H1 (cell line): ENCODE measurements around the gene XPNPEP1. TPM values are rescaled to one million over a fixed set of nuclear protein-coding genes. Genes with fewer than 3 reads are reported as not detected.

Source experiments
- CTCF ChIA-PET: fragments of 300-600 bp; sonication (Branson Sonifier 250); formaldehyde crosslinking; loops from one replicate; lab custom pipeline; 2021; ENCODE audit not compliant: partially characterized antibody; lab: Charles Lee
- POLR2A ChIA-PET: fragments of 300-600 bp; sonication (Branson Sonifier 250); formaldehyde crosslinking; loops from one replicate; lab custom pipeline; 2021; ENCODE audit warnings: inconsistent platforms; ENCODE audit not compliant: partially characterized antibody; lab: Charles Lee
- DNase-seq, 2 experiments: peaks; one replicate each; pipeline versions ENCODE4 v3.0.0 to v3.0.0-alpha.2; 2010 to 2022; ENCODE audit warnings: low spot score in 2 of 2, low read depth in 1 of 2, mixed read lengths in 1 of 2
- FAIRE-seq: peaks from 2 replicates; lab custom pipeline; 2011; peaks lifted over from hg19 to GRCh38; lab: Jason Lieb, UNC
- H2AFZ ChIP-seq: 2 replicates; pipeline ENCODE4 v1.8.1; 2012; ENCODE audit warnings: low read length, inconsistent platforms
- H2AK5ac ChIP-seq: 2 replicates; pipeline ENCODE4 v1.6.1; 2013; ENCODE audit warnings: low read depth, low read length
- H2BK120ac ChIP-seq: replicated peaks from 2 replicates; pipeline ENCODE3; 2013; ENCODE audit warnings: low read depth, low read length, inconsistent platforms
- H2BK12ac ChIP-seq: 2 replicates; pipeline ENCODE4 v1.6.1; 2013; ENCODE audit warnings: low read depth, low read length
- H2BK15ac ChIP-seq: 2 replicates; pipeline ENCODE4 v1.6.1; 2013; ENCODE audit warnings: low read length
- H2BK20ac ChIP-seq: 2 replicates; pipeline ENCODE4 v1.6.1; 2013; ENCODE audit warnings: low read length
- H2BK5ac ChIP-seq: 2 replicates; pipeline ENCODE4 v1.6.1; 2013; ENCODE audit warnings: low read depth, low read length
- H3K14ac ChIP-seq: 2 replicates; pipeline ENCODE4 v1.6.1; 2013; ENCODE audit warnings: inconsistent platforms; ENCODE audit not compliant: insufficient read length
- H3K18ac ChIP-seq: 2 replicates; pipeline ENCODE4 v1.6.1; 2013; ENCODE audit warnings: low read length; ENCODE audit errors: extremely low read depth
- H3K23ac ChIP-seq: 2 replicates; pipeline ENCODE4 v1.6.1; 2013; ENCODE audit warnings: inconsistent platforms; ENCODE audit not compliant: insufficient read length
- H3K23me2 ChIP-seq: 2 replicates; pipeline ENCODE4 v1.6.1; 2013; ENCODE audit warnings: low read depth, low read length
- H3K27ac ChIP-seq: 2 replicates; pipeline ENCODE4 v1.6.1; 2011; ENCODE audit warnings: low read depth, low read length, inconsistent platforms
- H3K27me3 ChIP-seq, 4 experiments: replicated peaks in 1 of 4; 1 replicate in 1 of 4; 2 replicates in 3 of 4; pipeline versions ENCODE4 v1.6.1 to v1.8.1; 2011 to 2013; ENCODE audit warnings: low read length in 3 of 4, mild to moderate bottlenecking in 3 of 4, inconsistent platforms in 2 of 4, mixed read lengths in 2 of 4, moderate library complexity in 1 of 4; ENCODE audit not compliant: control insufficient read depth in 3 of 4, insufficient read depth in 3 of 4; ENCODE audit errors: extremely low read depth in 1 of 4
- H3K36me3 ChIP-seq, 4 experiments: 2 replicates each; pipeline versions ENCODE4 v1.6.1 to v1.8.1; 2011 to 2013; ENCODE audit warnings: mild to moderate bottlenecking in 4 of 4, low read length in 3 of 4, moderate library complexity in 2 of 4, control low read depth in 1 of 4, inconsistent platforms in 1 of 4; ENCODE audit not compliant: insufficient read depth in 4 of 4, control insufficient read depth in 2 of 4
- H3K4ac ChIP-seq: replicated peaks from 2 replicates; pipeline ENCODE3; 2013; ENCODE audit warnings: low read length, low read depth, mixed read lengths, inconsistent platforms; ENCODE audit not compliant: insufficient read length
- H3K4me1 ChIP-seq, 4 experiments: replicated peaks in 1 of 4; 1 replicate in 1 of 4; 2 replicates in 3 of 4; pipeline versions ENCODE4 v1.6.1 to v1.8.1; 2011 to 2013; ENCODE audit warnings: low read length in 3 of 4, inconsistent platforms in 2 of 4, mixed read lengths in 1 of 4; ENCODE audit not compliant: insufficient read depth in 4 of 4, control insufficient read depth in 3 of 4
- H3K4me2 ChIP-seq, 2 experiments: 2 replicates each; pipeline versions ENCODE4 v1.6.1 to v1.8.1; 2011 to 2013; ENCODE audit warnings: low read depth in 2 of 2, low read length in 2 of 2, control low read depth in 1 of 2, inconsistent platforms in 1 of 2, mild to moderate bottlenecking in 1 of 2; ENCODE audit not compliant: insufficient read depth in 1 of 2
- H3K4me3 ChIP-seq, 4 experiments: fragments of 200-600, 300-600 bp in 1 of 4; sonication (generic), shearing (Covaris generic), sonication (Bioruptor Twin) in 1 of 4; 2 replicates each; pipeline versions ENCODE4 v1.5.1 to v1.8.1; 2011 to 2016; ENCODE audit warnings: low read length in 4 of 4, low read depth in 3 of 4, control low read depth in 2 of 4, inconsistent platforms in 2 of 4, mild to moderate bottlenecking in 2 of 4, mixed read lengths in 1 of 4, moderate library complexity in 1 of 4; ENCODE audit not compliant: insufficient read depth in 2 of 4; ENCODE audit errors: extremely low read depth in 1 of 4
- H3K56ac ChIP-seq: replicated peaks from 2 replicates; pipeline ENCODE3; 2013; ENCODE audit warnings: low read depth, mild to moderate bottlenecking, mixed read lengths, low read length, inconsistent platforms; ENCODE audit not compliant: insufficient read length
- H3K79me1 ChIP-seq: 2 replicates; pipeline ENCODE4 v1.6.1; 2013; ENCODE audit warnings: low read depth, low read length, control low read depth
- H3K79me2 ChIP-seq, 2 experiments: 2 replicates each; pipeline versions ENCODE4 v1.6.1 to v1.8.1; 2012 to 2013; ENCODE audit warnings: low read length in 2 of 2, mild to moderate bottlenecking in 2 of 2, inconsistent platforms in 1 of 2; ENCODE audit not compliant: insufficient read depth in 2 of 2, control insufficient read depth in 1 of 2
- H3K9ac ChIP-seq, 4 experiments: replicated peaks in 1 of 4; 1 replicate in 1 of 4; 2 replicates in 3 of 4; pipeline versions ENCODE4 v1.6.1 to v1.8.1; 2011 to 2013; ENCODE audit warnings: low read depth in 3 of 4, low read length in 3 of 4, control low read depth in 2 of 4, mild to moderate bottlenecking in 2 of 4, moderate library complexity in 2 of 4, inconsistent platforms in 1 of 4; ENCODE audit errors: extremely low read depth in 1 of 4
- H3K9me3 ChIP-seq, 2 experiments: 2 replicates each; pipeline versions ENCODE4 v1.6.1 to v1.8.1; 2012 to 2013; ENCODE audit warnings: mild to moderate bottlenecking in 2 of 2, moderate library complexity in 2 of 2, control low read depth in 1 of 2, inconsistent platforms in 1 of 2, low read depth in 1 of 2, low read length in 1 of 2, mixed read lengths in 1 of 2; ENCODE audit not compliant: insufficient read depth in 2 of 2
- H4K20me1 ChIP-seq, 2 experiments: replicated peaks in 1 of 2; 2 replicates each; pipeline versions ENCODE3 to v1.8.1; 2011 to 2013; ENCODE audit warnings: inconsistent platforms in 2 of 2, low read length in 2 of 2, mild to moderate bottlenecking in 1 of 2; ENCODE audit not compliant: insufficient read depth in 2 of 2, control insufficient read depth in 1 of 2
- H4K5ac ChIP-seq: 2 replicates; pipeline ENCODE4 v1.6.1; 2013; ENCODE audit warnings: low read length, low read depth, mixed read lengths, inconsistent platforms; ENCODE audit not compliant: insufficient read length
- H4K8ac ChIP-seq: 2 replicates; pipeline ENCODE4 v1.8.0; 2013; ENCODE audit warnings: mild to moderate bottlenecking, moderate library complexity, low read length, inconsistent platforms; ENCODE audit not compliant: insufficient read depth; ENCODE audit errors: extremely low read depth
- H4K91ac ChIP-seq: replicated peaks from 2 replicates; pipeline ENCODE3; 2013; ENCODE audit warnings: low read length, mixed read lengths, inconsistent platforms; ENCODE audit not compliant: insufficient read length
- BRCA1 ChIP-seq: IDR thresholded peaks from 2 replicates; pipeline ENCODE4 v1.6.1; 2012; ENCODE audit warnings: low read depth, low read length, improper control_type of control experiment
- HDAC6 ChIP-seq: IDR thresholded peaks from one replicate; pipeline ENCODE4 v1.7.1; 2012; ENCODE audit warnings: low read depth, mild to moderate bottlenecking, inconsistent platforms, low read length, moderate library complexity
- KDM4A ChIP-seq: IDR thresholded peaks from one replicate; pipeline ENCODE4 v1.7.1; 2012; ENCODE audit warnings: low read depth, mild to moderate bottlenecking, moderate library complexity, low read length, inconsistent platforms; ENCODE audit not compliant: severe bottlenecking
- NRF1 ChIP-seq: IDR thresholded peaks from 2 replicates; pipeline ENCODE4 v1.6.1; 2011; ENCODE audit warnings: mild to moderate bottlenecking, low read depth, low read length, improper control_type of control experiment
- RAD21 ChIP-seq, 2 experiments: IDR thresholded peaks in 1 of 2; conservative IDR thresholded peaks in 1 of 2; 2 replicates each; pipeline ENCODE4 v1.6.1; 2011; ENCODE audit warnings: low read depth in 2 of 2, low read length in 2 of 2, improper control_type of control experiment in 1 of 2, inconsistent platforms in 1 of 2, mild to moderate bottlenecking in 1 of 2, moderate library complexity in 1 of 2
- RFX5 ChIP-seq: IDR thresholded peaks from 2 replicates; pipeline ENCODE4 v1.6.1; 2011; ENCODE audit warnings: low read depth, low read length, improper control_type of control experiment, borderline replicate concordance
- RXRA ChIP-seq: IDR thresholded peaks from 2 replicates; pipeline ENCODE4 v1.6.1; 2011; ENCODE audit warnings: low read depth, mild to moderate bottlenecking, low read length, moderate library complexity; ENCODE audit not compliant: insufficient read depth
- SIX5 ChIP-seq: IDR thresholded peaks from 2 replicates; pipeline ENCODE4 v1.6.1; 2011; ENCODE audit warnings: mild to moderate bottlenecking, low read depth, low read length
- SRF ChIP-seq: IDR thresholded peaks from 2 replicates; pipeline ENCODE4 v1.6.1; 2011; ENCODE audit warnings: mild to moderate bottlenecking, low read depth, low read length, moderate library complexity
- TAF7 ChIP-seq: optimal IDR thresholded peaks from 2 replicates; pipeline ENCODE3; 2011; ENCODE audit warnings: low read depth, mild to moderate bottlenecking, inconsistent platforms, low read length, moderate library complexity, borderline replicate concordance
- TCF12 ChIP-seq: IDR thresholded peaks from 2 replicates; pipeline ENCODE4 v1.6.1; 2011; ENCODE audit warnings: low read depth, mild to moderate bottlenecking, low read length
- WGBS, 2 experiments: shearing (Covaris generic) in 1 of 2; methylation state at CpG; one replicate each; pipeline versions ENCODE4 v1.1.6 to v1.1.7; 2013 to 2015; ENCODE audit warnings: low lambda C conversion rate in 2 of 2, mixed read lengths in 2 of 2, inconsistent platforms in 1 of 2, low coverage in 1 of 2, missing lambda C conversion rate in 1 of 2; ENCODE audit not compliant: insufficient replicate concordance in 2 of 2, insufficient coverage in 1 of 2, insufficient read length in 1 of 2; ENCODE audit errors: extremely low coverage in 1 of 2, missing lambda C conversion rate in 1 of 2; 5-methylcytosine and 5-hydroxymethylcytosine counted together
- polyA plus RNA-seq, 7 experiments: library from polyadenylated mRNA; depleted of rRNA in 3 of 7; stranded (reverse) in 5 of 7; unstranded in 2 of 7; fragments of >200 nt in 5 of 7; fragments of 200-250 nt in 2 of 7; gene quantifications; 1 replicate in 5 of 7; 2 replicates in 1 of 7; 4 replicates in 1 of 7; pipeline versions ENCODE4 v1.2.1 to v1.2.3, GENCODE V29; 2011 to 2013; ENCODE audit warnings: missing spikeins in 2 of 7, mixed read lengths in 2 of 7
- total RNA-seq: library from RNA; stranded (reverse); fragmentation: NEBNext Ultra II Directional; extraction: Animal tissue kit (Norgen Biotek cat#: 25700); gene quantifications from 2 replicates; pipeline ENCODE4 v1.2.1, GENCODE V29; 2021
- TF ChIP-seq, protein P1 (sequence below): IDR thresholded peaks from 2 replicates; pipeline ENCODE4 v1.6.1; 2012; ENCODE audit warnings: inconsistent platforms

The XPNPEP1 gene
- total and polyA plus RNA-seq, 2 of the 8 experiments (the other 6 are each of a cell fraction or from before 2014, with no cell fraction given): 61.1 to 201 TPM

DNA sequence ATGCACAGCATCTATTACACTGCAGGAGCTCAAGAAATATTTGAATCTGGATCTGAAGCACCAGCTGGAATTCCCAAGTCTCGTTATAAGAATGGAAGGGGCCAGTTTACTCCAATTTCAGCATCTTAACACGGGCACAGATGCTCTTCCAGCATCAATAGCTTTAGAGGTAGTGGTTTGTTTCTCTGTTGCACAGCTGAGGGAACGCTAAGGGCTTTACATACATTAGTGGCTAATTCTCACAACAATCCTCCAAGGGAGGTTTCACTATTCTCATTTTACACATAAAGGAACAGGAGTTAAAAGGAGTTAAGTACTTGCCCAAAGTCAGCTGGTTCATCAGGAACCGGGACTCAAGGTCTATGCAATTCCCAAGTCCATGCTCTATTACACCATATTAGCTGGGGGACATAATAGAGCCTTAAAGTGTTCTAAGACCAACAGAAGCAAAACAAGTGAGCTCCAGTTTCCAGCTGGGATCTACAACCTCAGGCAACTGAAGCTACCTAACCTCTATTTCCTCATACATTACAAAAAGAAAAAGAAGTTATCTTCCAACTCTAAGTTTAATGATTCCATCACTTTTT, 9.9 kb downstream of the XPNPEP1 start:
- Histone ChIP-seq H3K56ac (no peak overlapping the region), H3K9me3 (no peaks in the 10 kb centered on the region), H3K14ac (no peak overlapping the region), H3K18ac (no peak overlapping the region), H2BK5ac (no peak overlapping the region), H4K8ac (no peak overlapping the region), H3K4me2 (no peak overlapping the region), H3K79me1 (no peaks in the 10 kb centered on the region), H4K5ac (no peak overlapping the region), H3K27ac (no peak overlapping the region), H3K9ac (no peak overlapping the region), H3K27me3 (no peaks in the 10 kb centered on the region), H3K4me1 (peaks cover 0 to 3% (median 1%) of the 10 kb centered on the region in 4 experiments; a peak in 2 of 7 replicates), H3K4ac (no peak overlapping the region), H3K23ac (no peak overlapping the region), H2BK20ac (no peak overlapping the region), H3K79me2 (peaks cover 0 to 26% of the 10 kb centered on the region in 2 experiments; a peak in 3 of 4 replicates), H3K4me3 (no peak overlapping the region), H4K91ac (no peak overlapping the region), H4K20me1 (no peaks in the 10 kb centered on the region), H2BK12ac (no peak overlapping the region), H3K23me2 (no peaks in the 10 kb centered on the region; the same call in 1 of the 2 replicates), H2BK120ac (no peak overlapping the region), H2AK5ac (no peak overlapping the region), H2BK15ac (no peak overlapping the region), H3K36me3 (peaks cover 0 to 4% (median 0%) of the 10 kb centered on the region in 4 experiments; a peak in 1 of 8 replicates), H2AFZ (no peak overlapping the region)
- CTCF ChIA-PET: interaction anchor here (0.9 to 1.3 kb wide), 4 partner anchors 29 to 71 kb away, joined by 3 to 5 read pairs (median 4); no protein-coding TSS in a partner anchor
- 78% methylated on average over 4 of the region's 4 CpGs; no CpG with 5 or more reads in 1 of the 2 experiments for WGBS, 2 experiments
- no peak for FAIRE-seq
- DNase-seq: no peak
- POLR2A ChIA-PET: interaction anchor here (0.9 to 1.4 kb wide), 4 partner anchors 11 to 41 kb away, joined by 3 to 5 read pairs (median 4); no protein-coding TSS in a partner anchor
- TF ChIP-seq TCF12 (no peak), RXRA (no peak), BRCA1 (no peak), KDM4A (no peak), SIX5 (no peak), TAF7 (no peak), SRF (no peak), RAD21 (IDR thresholded peaks at IDR 0.05 in 1 of 2, conservative IDR thresholded peaks at IDR 0.05 in 1 of 2; ENCODE audit: low read depth in 2 of 2, low read length in 2 of 2) (no peak), RFX5 (no peak), HDAC6 (no peak), NRF1 (no peak)
- TF ChIP-seq, protein P1, sequence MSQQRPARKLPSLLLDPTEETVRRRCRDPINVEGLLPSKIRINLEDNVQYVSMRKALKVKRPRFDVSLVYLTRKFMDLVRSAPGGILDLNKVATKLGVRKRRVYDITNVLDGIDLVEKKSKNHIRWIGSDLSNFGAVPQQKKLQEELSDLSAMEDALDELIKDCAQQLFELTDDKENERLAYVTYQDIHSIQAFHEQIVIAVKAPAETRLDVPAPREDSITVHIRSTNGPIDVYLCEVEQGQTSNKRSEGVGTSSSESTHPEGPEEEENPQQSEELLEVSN: no peak
